SK-N-SH treated with all-trans-retinoic acid at 6 μM for 48 hours (cell line): Measurements from ENCODE around the gene HTT.

Experiments used
- ATAC-seq: fragments of 200-7000 bp; cut with Tn5 transposase; 3 replicates; pipeline ENCODE4 v1.9.1; 2020; ENCODE audit warnings: mild to moderate bottlenecking, moderate library complexity
- ARNTL ChIP-seq: fragments of 450-650 bp; formaldehyde crosslinking; IDR thresholded peaks from 2 replicates; pipeline ENCODE4 v1.5.0; 2020; ENCODE audit warnings: low read depth, mild to moderate bottlenecking, moderate library complexity, borderline replicate concordance
- BACH2 ChIP-seq: fragments of 250-450 bp; sonication (Bioruptor Pico); IDR thresholded peaks from 2 replicates; pipeline ENCODE4 v1.9.0; 2021; ENCODE audit warnings: mild to moderate bottlenecking, borderline replicate concordance
- CREB5 ChIP-seq: fragments of 250-450 bp; sonication (Bioruptor Pico); IDR thresholded peaks from 2 replicates; pipeline ENCODE4 v1.5.1; 2020; ENCODE audit warnings: low read depth, mild to moderate bottlenecking, moderate library complexity
- CSDC2 ChIP-seq: fragments of 250-450 bp; sonication (Bioruptor Pico); IDR thresholded peaks from 2 replicates; pipeline ENCODE4 v1.5.0; 2020; ENCODE audit warnings: mild to moderate bottlenecking, moderate library complexity
- CSRNP3 ChIP-seq: fragments of 250-450 bp; sonication (Bioruptor Pico); IDR thresholded peaks from 2 replicates; pipeline ENCODE4 v1.5.1; 2021; ENCODE audit warnings: mild to moderate bottlenecking, moderate library complexity
- GLIS3 ChIP-seq: fragments of 250-450 bp; sonication (Bioruptor Pico); IDR thresholded peaks from 2 replicates; pipeline ENCODE4 v1.5.0; 2020; ENCODE audit warnings: mild to moderate bottlenecking, moderate library complexity
- ISL1 ChIP-seq: fragments of 250-450 bp; sonication (Bioruptor Pico); IDR thresholded peaks from 2 replicates; pipeline ENCODE4 v2.1.2; 2022; ENCODE audit warnings: mild to moderate bottlenecking, moderate library complexity
- OSR1 ChIP-seq: fragments of 250-450 bp; sonication (Bioruptor Pico); IDR thresholded peaks from 2 replicates; pipeline ENCODE4 v1.8.0; 2022; ENCODE audit warnings: moderate library complexity, mild to moderate bottlenecking, inconsistent platforms
- POU6F1 ChIP-seq: fragments of 250-450 bp; sonication (Bioruptor Pico); IDR thresholded peaks from 2 replicates; pipeline ENCODE4 v1.8.0; 2021; ENCODE audit warnings: low read depth, mild to moderate bottlenecking, moderate library complexity, borderline replicate concordance
- PPARA ChIP-seq: fragments of 250-450 bp; sonication (Bioruptor Pico); IDR thresholded peaks from 2 replicates; pipeline ENCODE4 v1.5.0; 2020; ENCODE audit warnings: mild to moderate bottlenecking, borderline replicate concordance
- TCF4 ChIP-seq: fragments of 250-450 bp; sonication (Bioruptor Pico); IDR thresholded peaks from 2 replicates; pipeline ENCODE4 v1.8.0; 2021; ENCODE audit warnings: mild to moderate bottlenecking, moderate library complexity, borderline replicate concordance
- TOX ChIP-seq: fragments of 250-450 bp; sonication (Bioruptor Pico); IDR thresholded peaks from 2 replicates; pipeline ENCODE4 v1.8.0; 2021; ENCODE audit warnings: mild to moderate bottlenecking, moderate library complexity, borderline replicate concordance
- TSHZ2 ChIP-seq: fragments of 250-450 bp; sonication (Bioruptor Pico); IDR thresholded peaks from 2 replicates; pipeline ENCODE4 v1.5.0; 2020; ENCODE audit warnings: mild to moderate bottlenecking, moderate library complexity
- ZC3H10 ChIP-seq: fragments of 250-450 bp; sonication (Bioruptor Pico); IDR thresholded peaks from 2 replicates; pipeline ENCODE4 v1.5.1; 2021; ENCODE audit warnings: mild to moderate bottlenecking, moderate library complexity
- ZFP3 ChIP-seq: fragments of 250-450 bp; sonication (Bioruptor Pico); IDR thresholded peaks from 2 replicates; pipeline ENCODE4 v1.5.0; 2020; ENCODE audit warnings: mild to moderate bottlenecking, moderate library complexity
- ZFP30 ChIP-seq: fragments of 450-650 bp; formaldehyde crosslinking; IDR thresholded peaks from 2 replicates; pipeline ENCODE4 v1.5.0; 2022; ENCODE audit warnings: mild to moderate bottlenecking, moderate library complexity
- ZNF565 ChIP-seq: fragments of 450-650 bp; formaldehyde crosslinking; conservative IDR thresholded peaks from 2 replicates; pipeline ENCODE4 v1.5.0; 2020; ENCODE audit warnings: low read depth, mild to moderate bottlenecking, moderate library complexity
- ZNF70 ChIP-seq: fragments of 450-650 bp; formaldehyde crosslinking; IDR thresholded peaks from 2 replicates; pipeline ENCODE4 v1.5.0; 2020; ENCODE audit warnings: mild to moderate bottlenecking, moderate library complexity
- ZNF8 ChIP-seq: fragments of 450-650 bp; formaldehyde crosslinking; IDR thresholded peaks from 2 replicates; pipeline ENCODE4 v1.5.0; 2020; ENCODE audit warnings: mild to moderate bottlenecking, moderate library complexity

HTT gene

GRCh38 chr4:3197366-3198105 is 123.1 kb downstream of the HTT start:
- no peak for ATAC-seq
- TF ChIP-seq BACH2 (CRISPR knock-in tag) (no peak), ARNTL (CRISPR knock-in tag) (no peak), ZFP30 (CRISPR knock-in tag) (no peak), CSRNP3 (no peak), OSR1 (no peak), TSHZ2 (CRISPR knock-in tag) (no peak), ISL1 (CRISPR knock-in tag) (no peak), TCF4 (CRISPR knock-in tag) (no peak), ZC3H10 (CRISPR knock-in tag) (no peak)

- ATAC-seq, result no peak
- no peak for TF ChIP-seq ZNF565
- no peak for TF ChIP-seq ISL1 (CRISPR knock-in tag)
- TF ChIP-seq ZFP3 (CRISPR knock-in tag), result no peak
- no peak for TF ChIP-seq TCF4 (CRISPR knock-in tag)
- no peak for TF ChIP-seq OSR1
- no peak for TF ChIP-seq BACH2 (CRISPR knock-in tag)
- TF ChIP-seq CSRNP3, result no peak
- no peak for TF ChIP-seq CSDC2 (CRISPR knock-in tag)
- TF ChIP-seq PPARA (CRISPR knock-in tag), result no peak
- no peak for TF ChIP-seq TOX (CRISPR knock-in tag)
- no peak for TF ChIP-seq CREB5 (CRISPR knock-in tag)
Observed at GRCh38 chr4:3198906-3199305, 124.4 kb downstream of the HTT start.

GRCh38 chr4:3199653-3200422 is 125.4 kb downstream of the HTT start:
- ATAC-seq, result no peak
- TF ChIP-seq CSRNP3 (no peak), TSHZ2 (CRISPR knock-in tag) (no peak), ZNF70 (CRISPR knock-in tag) (no peak), CREB5 (CRISPR knock-in tag) (no peak), ZNF8 (no peak), PPARA (CRISPR knock-in tag) (no peak), BACH2 (CRISPR knock-in tag) (no peak), OSR1 (no peak), GLIS3 (CRISPR knock-in tag) (no peak), POU6F1 (CRISPR knock-in tag) (no peak)
